Stomach (tissue), 9 donors: ENCODE data around the gene SLBP. TPM values are rescaled to one million over a fixed set of nuclear protein-coding genes. Genes with fewer than 3 reads are reported as not detected.
"Not testable (repeated sequence)": the region's sequence is repeated elsewhere in the genome, so short reads cannot be mapped to it uniquely, and the experiment has no call there.

Experiments
- DNase-seq, 2 donors: peaks; one replicate each; pipeline versions ENCODE4 v3.0.0 to v3.0.0-alpha.2; 2013 to 2019
- H3K27ac ChIP-seq, 5 donors: fragments of 200-600 bp in 4 of 5; sonication (generic) in 4 of 5; one replicate each; pipeline ENCODE4 v1.5.1; 2013 to 2019; ENCODE audit warnings: mild to moderate bottlenecking in 1 of 5, moderate library complexity in 1 of 5
- H3K27me3 ChIP-seq, 3 donors: fragments of 200-600 bp; sonication (generic); one replicate each; pipeline ENCODE4 v1.5.1; 2017 to 2019; ENCODE audit warnings: mixed run types in 1 of 3
- H3K36me3 ChIP-seq, 4 donors: fragments of 200-600 bp; sonication (generic); 1 replicate in 3 of 4; 2 replicates in 1 of 4; pipeline ENCODE4 v1.5.1; 2016 to 2019
- H3K4me1 ChIP-seq, 4 donors: fragments of 200-600 bp; sonication (generic); one replicate each; pipeline ENCODE4 v1.5.1; 2016 to 2019
- H3K4me3 ChIP-seq, 4 donors: fragments of 200-600 bp; sonication (generic) in 3 of 4; one replicate each; pipeline ENCODE4 v1.5.1; 2016 to 2019; ENCODE audit warnings: mild to moderate bottlenecking in 1 of 4
- H3K9me3 ChIP-seq, 4 donors: fragments of 200-600 bp; sonication (generic); one replicate each; pipeline ENCODE4 v1.5.1; 2016 to 2019
- CTCF ChIP-seq, 7 experiments: fragments of 450-650 bp in 4 of 7; fragments of 200-600 bp in 3 of 7; sonication (generic) in 3 of 7; IDR thresholded peaks; one replicate each; pipeline ENCODE4 v1.5.1; 2016 to 2019; ENCODE audit warnings: antibody characterized with exemption in 7 of 7, control low read depth in 2 of 7, mild to moderate bottlenecking in 1 of 7
- EP300 ChIP-seq: sonication (generic); formaldehyde crosslinking; IDR thresholded peaks from one replicate; pipeline ENCODE4 v1.6.1; 2017; ENCODE audit warnings: antibody characterized with exemption
- POLR2A ChIP-seq, 4 donors: fragments of 450-650 bp; IDR thresholded peaks; one replicate each; pipeline ENCODE4 v1.6.1; 2016; ENCODE audit warnings: antibody characterized with exemption in 4 of 4, control low read depth in 2 of 4, mild to moderate bottlenecking in 1 of 4, moderate library complexity in 1 of 4
- POLR2AphosphoS5 ChIP-seq, 3 donors: sonication (generic); formaldehyde crosslinking; IDR thresholded peaks; one replicate each; pipeline ENCODE4 v1.6.1; 2016; ENCODE audit warnings: antibody characterized with exemption in 3 of 3
- WGBS, 5 donors: extraction: QIAGEN DNeasy Blood & Tissue Kit in 3 of 5; methylation state at CpG; one replicate each; pipeline versions ENCODE4 v1.1.5 to v1.1.7; 2013 to 2018; 5-methylcytosine and 5-hydroxymethylcytosine counted together
- intact Hi-C: fragments of 100-400 bp; cut with DNase I; formaldehyde crosslinking; loops from one replicate; pipeline ENCODE4 v1.15.1; 2023; ENCODE audit warnings: low total_unique reads
- polyA plus RNA-seq, 3 donors: library from polyadenylated mRNA; stranded (reverse); fragments of 200-250 nt; gene quantifications; one replicate each; pipeline ENCODE4 v1.2.3, GENCODE V29; 2013
- total RNA-seq, 5 donors: library from RNA; depleted of rRNA; stranded (reverse); fragments of >200 nt; gene quantifications; one replicate each; pipeline versions ENCODE4 v1.1.0 to v1.2.3, GENCODE V29; 2014 to 2016
- donor health status: healthy with polysubstance abuse.
- donor health status: Bipolar disorder and iron deficiency.
- donor health status: healthy.

SLBP gene
- total and polyA plus RNA-seq, 8 donors: 28.3 to 163 (median 38.1) TPM

GRCh38 chr4:1675802-1676137 lies 36.3 kb downstream of the SLBP start:
- H3K27ac ChIP-seq: no peak overlapping the region
- no peaks in the 10 kb centered on the region for H3K27me3 ChIP-seq
- TF ChIP-seq POLR2AphosphoS5 (IDR thresholded peaks at IDR 0.05): no peak
- TF ChIP-seq CTCF (IDR thresholded peaks at IDR 0.05): no peak
- no peak for TF ChIP-seq POLR2A (IDR thresholded peaks at IDR 0.05)
- TF ChIP-seq EP300: no peak
- no peaks in the 10 kb centered on the region for H3K4me1 ChIP-seq
- DNase-seq: no peak
- intact Hi-C loops: no loop called here
- H3K36me3 ChIP-seq: no peaks in the 10 kb centered on the region
- H3K9me3 ChIP-seq: no peaks in the 10 kb centered on the region
- H3K4me3 ChIP-seq: no peak overlapping the region
- 79 to 83% (median 81%) methylated on average over 8 to 10 of the region's 10 CpGs for WGBS, 5 donors

GRCh38 chr4:1675136-1675801 lies 36.9 kb downstream of the SLBP start:
- TF ChIP-seq POLR2A (IDR thresholded peaks at IDR 0.05) (no peak), EP300 (no peak), CTCF (IDR thresholded peaks at IDR 0.05) (no peak), POLR2AphosphoS5 (IDR thresholded peaks at IDR 0.05) (no peak)
- Histone ChIP-seq H3K36me3 (no peaks in the 10 kb centered on the region), H3K4me1 (no peaks in the 10 kb centered on the region), H3K27me3 (no peaks in the 10 kb centered on the region), H3K9me3 (no peaks in the 10 kb centered on the region), H3K27ac (no peak overlapping the region), H3K4me3 (no peak overlapping the region)
- intact Hi-C loops: no loop called here
- 82 to 85% (median 84%) methylated on average over 19 of the region's 19 CpGs for WGBS, 5 donors
- no peak for DNase-seq

GRCh38 chr4:1674682-1675081 lies 37.4 kb downstream of the SLBP start:
- no peaks in the 10 kb centered on the region for H3K36me3 ChIP-seq
- DNase-seq: no peak
- 65 to 74% (median 69%) methylated on average over 9 of the region's 9 CpGs for WGBS, 5 donors
- no peaks in the 10 kb centered on the region for H3K27me3 ChIP-seq
- no peak overlapping the region for H3K27ac ChIP-seq
- intact Hi-C loops: no loop called here
- no peak for TF ChIP-seq CTCF (IDR thresholded peaks at IDR 0.05)
- no peak for TF ChIP-seq POLR2A (IDR thresholded peaks at IDR 0.05)
- no peak for TF ChIP-seq POLR2AphosphoS5 (IDR thresholded peaks at IDR 0.05)
- no peak for TF ChIP-seq EP300
- no peak overlapping the region for H3K4me3 ChIP-seq
- H3K4me1 ChIP-seq: no peaks in the 10 kb centered on the region
- no peaks in the 10 kb centered on the region for H3K9me3 ChIP-seq

- 85 to 88% (median 86%) methylated on average over 20 of the region's 20 CpGs for WGBS, 5 donors
- TF ChIP-seq POLR2AphosphoS5 (IDR thresholded peaks at IDR 0.05): no peak
- no peak for TF ChIP-seq POLR2A (IDR thresholded peaks at IDR 0.05)
- TF ChIP-seq EP300: no peak
- no peak for TF ChIP-seq CTCF (IDR thresholded peaks at IDR 0.05)
- H3K4me3 ChIP-seq: no peak overlapping the region
- intact Hi-C loops: no loop called here
- H3K27ac ChIP-seq: no peak overlapping the region
- no peaks in the 10 kb centered on the region for H3K27me3 ChIP-seq
- H3K9me3 ChIP-seq: no peaks in the 10 kb centered on the region
- H3K4me1 ChIP-seq: no peaks in the 10 kb centered on the region
- H3K36me3 ChIP-seq: no peaks in the 10 kb centered on the region
- DNase-seq: no peak
Observed at GRCh38 chr4:1673671-1674070, 38.4 kb downstream of the SLBP start.

- H3K9me3 ChIP-seq, DNase-seq, H3K36me3 ChIP-seq, intact Hi-C loops, H3K4me3 ChIP-seq, H3K4me1 ChIP-seq, H3K27ac ChIP-seq, H3K27me3 ChIP-seq: not testable (repeated sequence)
- 91 to 96% (median 92%) methylated on average over 14 to 20 of the region's 20 CpGs for whole genome bisulfite sequencing, 5 donors
Observed at GRCh38 chr4:1671011-1671410, 41.1 kb downstream of the SLBP start.
